Measurements from ENCODE around the gene PADI6. TPM values are rescaled to one million over a fixed set of nuclear protein-coding genes. Genes with fewer than 3 reads are reported as not detected.

The PADI6 gene
- total and polyA plus RNA-seq, 4 donors = not detected

- WGBS, 2 donors = 89% methylated on average over 20 of the region's 20 CpGs
- Histone ChIP-seq H3K9me3 (ENCODE audit: control insufficient read depth in 4 of 4, insufficient read depth in 3 of 4, low read length in 3 of 4) (no peaks in the 10 kb centered on the region), H3K36me3 (ENCODE audit: control insufficient read depth in 4 of 4, insufficient read depth in 4 of 4, low read length in 4 of 4) (peaks cover 49 to 60% (median 51%) of the 10 kb centered on the region in 4 donors), H3K27me3 (ENCODE audit: control insufficient read depth in 3 of 3, insufficient read depth in 3 of 3, low read length in 2 of 3) (no peaks in the 10 kb centered on the region), H3K4me1 (ENCODE audit: control insufficient read depth in 5 of 5, insufficient read depth in 5 of 5, low read length in 5 of 5) (peaks cover 0 to 8% (median 0%) of the 10 kb centered on the region in 5 donors), H3K27ac (ENCODE audit: low read depth in 1 of 2, low read length in 1 of 2) (no peak overlapping the region), H3K4me3 (no peak overlapping the region), H3K9ac (ENCODE audit: insufficient read depth in 1 of 2, low read length in 2 of 2) (no peak overlapping the region)
- DNase-seq (no peak), ATAC-seq (ENCODE audit: insufficient read depth, low FRiP score) (no peak)
- TF ChIP-seq, protein P1, sequence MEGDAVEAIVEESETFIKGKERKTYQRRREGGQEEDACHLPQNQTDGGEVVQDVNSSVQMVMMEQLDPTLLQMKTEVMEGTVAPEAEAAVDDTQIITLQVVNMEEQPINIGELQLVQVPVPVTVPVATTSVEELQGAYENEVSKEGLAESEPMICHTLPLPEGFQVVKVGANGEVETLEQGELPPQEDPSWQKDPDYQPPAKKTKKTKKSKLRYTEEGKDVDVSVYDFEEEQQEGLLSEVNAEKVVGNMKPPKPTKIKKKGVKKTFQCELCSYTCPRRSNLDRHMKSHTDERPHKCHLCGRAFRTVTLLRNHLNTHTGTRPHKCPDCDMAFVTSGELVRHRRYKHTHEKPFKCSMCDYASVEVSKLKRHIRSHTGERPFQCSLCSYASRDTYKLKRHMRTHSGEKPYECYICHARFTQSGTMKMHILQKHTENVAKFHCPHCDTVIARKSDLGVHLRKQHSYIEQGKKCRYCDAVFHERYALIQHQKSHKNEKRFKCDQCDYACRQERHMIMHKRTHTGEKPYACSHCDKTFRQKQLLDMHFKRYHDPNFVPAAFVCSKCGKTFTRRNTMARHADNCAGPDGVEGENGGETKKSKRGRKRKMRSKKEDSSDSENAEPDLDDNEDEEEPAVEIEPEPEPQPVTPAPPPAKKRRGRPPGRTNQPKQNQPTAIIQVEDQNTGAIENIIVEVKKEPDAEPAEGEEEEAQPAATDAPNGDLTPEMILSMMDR (IDR thresholded peaks at IDR 0.05; ENCODE audit: control extremely low read depth, extremely low read depth) = no peak
These were observed 44.4 kb downstream of the PADI6 start for GRCh38 chr1:17416389-17416788.

DNA sequence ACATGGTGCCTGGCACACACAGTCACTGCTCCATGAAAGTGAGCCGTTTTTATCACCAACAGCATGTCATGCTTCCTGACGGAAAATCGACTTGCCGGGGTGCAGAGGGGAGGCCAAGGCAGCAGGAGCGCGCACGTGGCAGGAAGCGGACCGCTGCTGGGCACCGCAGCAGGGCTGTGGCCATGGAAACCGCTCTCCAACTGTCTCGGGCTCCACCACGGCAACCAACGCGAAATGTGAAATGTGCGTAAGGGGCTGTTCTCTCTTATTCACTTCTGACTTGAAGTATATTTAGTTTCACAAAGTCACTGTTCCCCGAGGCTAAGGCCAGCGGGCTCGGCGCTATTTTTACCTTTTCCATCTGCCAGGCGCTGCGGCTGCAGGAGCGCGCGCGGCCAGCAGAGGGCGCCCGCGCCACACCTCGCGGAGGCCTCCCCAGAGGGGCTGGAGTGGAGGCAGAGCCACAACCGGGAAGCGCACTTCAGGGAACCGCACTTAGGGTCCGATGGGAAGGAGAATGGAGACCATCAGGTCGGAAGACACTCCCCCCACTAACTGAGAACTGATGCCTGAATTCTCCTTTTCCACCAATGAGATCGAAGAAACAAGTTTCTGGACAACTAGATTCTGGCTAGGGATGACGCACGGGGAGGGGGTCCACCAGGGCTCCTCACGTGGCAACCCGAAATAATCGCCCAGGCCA is 47.8 kb downstream of the PADI6 start:
- TF ChIP-seq, protein P1 (IDR thresholded peaks at IDR 0.05; ENCODE audit: control extremely low read depth, extremely low read depth) = peak; percentile 96
- WGBS, 2 donors = 41 to 43% methylated on average over 42 of the region's 42 CpGs
- Histone ChIP-seq H3K4me3 (no peak overlapping the region), H3K4me1 (ENCODE audit: control insufficient read depth in 5 of 5, insufficient read depth in 5 of 5, low read length in 5 of 5) (peaks cover 0 to 19% (median 10%) of the 10 kb centered on the region in 5 donors), H3K9me3 (ENCODE audit: control insufficient read depth in 4 of 4, insufficient read depth in 3 of 4, low read length in 3 of 4) (peaks cover 0 to 3% (median 0%) of the 10 kb centered on the region in 4 donors), H3K36me3 (ENCODE audit: control insufficient read depth in 4 of 4, insufficient read depth in 4 of 4, low read length in 4 of 4) (peaks cover 28 to 61% (median 35%) of the 10 kb centered on the region in 4 donors), H3K9ac (ENCODE audit: insufficient read depth in 1 of 2, low read length in 2 of 2) (no peak overlapping the region), H3K27me3 (ENCODE audit: control insufficient read depth in 3 of 3, insufficient read depth in 3 of 3, low read length in 2 of 3) (no peaks in the 10 kb centered on the region), H3K27ac (ENCODE audit: low read depth in 1 of 2, low read length in 1 of 2) (no peak overlapping the region)
- ATAC-seq (ENCODE audit: insufficient read depth, low FRiP score) (peak; percentile 51), DNase-seq (peak; percentile 56 to 67 (median 61))

GRCh38 chr1:17420391-17420918 is 48.5 kb downstream of the PADI6 start:
- WGBS, 2 donors = 86 to 87% methylated on average over 6 of the region's 6 CpGs
- H3K9ac ChIP-seq (ENCODE audit: insufficient read depth in 1 of 2, low read length in 2 of 2) = no peak overlapping the region
- DNase-seq (no peak), ATAC-seq (ENCODE audit: insufficient read depth, low FRiP score) (no peak)
- peaks cover 0 to 3% (median 0%) of the 10 kb centered on the region in 4 donors for H3K9me3 ChIP-seq (ENCODE audit: control insufficient read depth in 4 of 4, insufficient read depth in 3 of 4, low read length in 3 of 4)
- TF ChIP-seq, protein P1 (IDR thresholded peaks at IDR 0.05; ENCODE audit: control extremely low read depth, extremely low read depth) = no peak
- peaks cover 0 to 26% (median 10%) of the 10 kb centered on the region in 5 donors for H3K4me1 ChIP-seq (ENCODE audit: control insufficient read depth in 5 of 5, insufficient read depth in 5 of 5, low read length in 5 of 5)
- H3K27ac ChIP-seq (ENCODE audit: low read depth in 1 of 2, low read length in 1 of 2) = no peak overlapping the region
- H3K27me3 ChIP-seq (ENCODE audit: control insufficient read depth in 3 of 3, insufficient read depth in 3 of 3, low read length in 2 of 3) = no peaks in the 10 kb centered on the region
- H3K36me3 ChIP-seq (ENCODE audit: control insufficient read depth in 4 of 4, insufficient read depth in 4 of 4, low read length in 4 of 4) = peaks cover 31 to 65% (median 34%) of the 10 kb centered on the region in 4 donors
- H3K4me3 ChIP-seq = no peak overlapping the region

Measured in lung (tissue), 12 donors.